ENCODE data around the gene BRD7.

BRD7 gene

DNA sequence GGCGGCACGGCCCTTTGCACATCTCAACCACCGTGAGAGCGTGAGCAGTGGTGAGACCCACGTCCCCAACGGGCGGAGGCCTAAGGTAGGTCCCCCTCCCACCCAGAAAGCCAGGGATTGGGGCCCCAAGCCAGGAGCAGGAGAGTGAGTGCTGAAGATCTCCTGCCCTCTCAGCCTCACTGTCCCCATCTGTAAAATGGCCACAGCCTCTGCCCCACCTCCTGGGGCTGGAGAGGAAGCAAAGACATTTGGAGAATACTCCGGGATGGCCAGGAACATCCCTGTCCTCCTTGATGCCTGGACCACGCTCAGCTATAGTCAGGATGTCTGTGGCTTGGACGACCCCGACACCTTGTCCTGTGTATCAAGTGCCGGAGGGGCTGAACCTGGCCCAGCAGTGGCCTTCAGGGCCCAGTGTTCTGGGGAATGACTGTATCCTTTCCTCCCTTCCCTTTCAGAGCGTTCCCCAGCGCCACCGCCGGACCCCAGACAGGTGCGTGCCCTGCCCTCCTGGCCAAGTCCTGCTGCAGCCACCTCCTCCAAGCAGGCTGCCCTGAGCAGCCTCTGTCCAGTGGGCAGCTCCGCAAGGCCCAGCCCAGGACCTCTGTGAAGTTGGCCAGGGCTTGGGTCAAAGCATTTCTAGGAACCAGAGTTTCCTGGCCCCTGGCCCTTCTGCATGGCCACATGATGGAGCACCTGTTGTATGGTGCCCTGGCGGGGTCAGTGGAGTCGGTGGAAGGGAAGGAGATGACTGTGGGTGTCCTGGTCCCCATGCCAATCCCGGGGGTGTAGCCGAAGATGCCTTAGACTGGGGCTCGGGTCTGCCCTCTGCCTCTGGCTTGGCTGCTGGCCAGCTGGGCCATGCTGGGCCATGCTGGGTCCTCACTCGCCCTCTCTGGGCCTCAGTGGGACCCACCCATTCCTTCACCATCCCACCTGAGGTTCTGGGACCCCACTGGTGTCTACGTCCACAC is 64.0 kb downstream of the BRD7 start:
- DNase-seq (ENCODE audit: low read depth, low spot score) = no peak

DNA sequence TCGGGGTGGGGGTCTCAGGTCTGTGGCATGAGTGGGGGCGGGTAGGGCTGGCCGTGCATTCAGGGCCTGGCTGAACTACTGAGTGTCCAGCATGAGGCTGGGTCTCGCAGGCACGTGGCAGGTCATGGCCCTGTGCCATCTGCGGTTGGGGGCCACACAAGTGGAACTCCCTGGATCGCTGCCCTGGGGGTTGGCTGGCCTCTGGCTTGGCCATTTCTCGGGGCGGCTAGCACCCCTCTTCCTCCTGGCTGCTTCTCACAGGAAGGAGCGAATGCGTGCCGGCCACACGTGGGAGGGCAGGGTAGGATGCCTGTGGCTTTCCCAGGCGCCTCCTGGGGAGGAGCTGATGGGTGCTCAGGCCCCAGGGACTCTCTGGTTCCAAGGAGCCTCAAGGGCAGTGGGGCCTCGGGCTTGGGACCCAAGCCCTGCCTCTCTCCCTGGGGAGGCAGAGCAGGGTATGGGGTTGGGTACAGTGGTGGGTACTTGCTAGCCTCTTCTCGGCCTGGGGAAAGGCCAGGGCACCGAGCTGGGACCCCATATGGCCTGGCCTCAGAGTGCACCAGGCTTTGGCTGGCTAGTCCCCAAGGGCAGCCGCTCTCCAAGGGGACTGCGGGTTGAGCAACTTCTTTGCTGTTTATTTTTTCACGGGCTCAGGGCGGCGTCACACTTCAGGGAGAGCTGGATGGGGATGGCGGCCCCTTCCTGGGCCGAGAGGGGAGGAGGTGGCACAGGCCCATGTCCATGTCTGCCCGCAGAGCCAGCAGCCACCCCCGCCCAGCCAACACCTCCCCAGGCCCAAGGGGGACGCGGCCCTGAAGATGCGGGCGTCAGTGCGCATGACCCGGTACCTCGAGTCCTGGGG is 65.0 kb downstream of the BRD7 start:
- no peak for DNase-seq (ENCODE audit: low read depth, low spot score)

GRCh38 chr16:50303041-50303604 is 65.7 kb downstream of the BRD7 start:
- DNase-seq (ENCODE audit: low read depth, low spot score) = no peak

DNA sequence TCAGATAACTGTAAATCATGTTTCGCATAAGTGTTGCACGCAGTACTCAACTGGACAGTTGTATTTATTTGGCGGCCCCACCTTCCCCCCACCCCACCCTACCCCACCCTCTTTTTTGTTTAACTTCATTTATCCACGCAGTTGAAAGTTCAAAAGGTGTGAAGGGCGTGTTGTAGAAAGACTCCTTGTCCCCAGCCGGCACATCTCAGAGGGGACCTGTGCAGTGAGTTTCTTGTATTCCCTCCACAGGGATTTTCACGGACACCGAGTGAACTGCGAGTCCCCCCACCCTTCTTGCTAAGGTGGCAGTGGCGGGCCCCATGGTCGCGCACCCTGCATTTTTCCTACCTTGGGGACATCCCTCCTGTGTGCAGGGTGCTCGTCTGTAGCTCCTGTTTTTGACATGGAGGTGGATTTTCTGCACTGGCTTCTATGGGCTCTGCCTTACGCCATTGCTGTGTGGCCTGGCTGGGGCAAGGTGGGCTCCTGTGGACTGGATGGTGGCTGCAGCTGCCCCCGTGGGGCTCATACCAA is 66.2 kb downstream of the BRD7 start:
- DNase-seq (ENCODE audit: low read depth, low spot score) = no peak

DNA sequence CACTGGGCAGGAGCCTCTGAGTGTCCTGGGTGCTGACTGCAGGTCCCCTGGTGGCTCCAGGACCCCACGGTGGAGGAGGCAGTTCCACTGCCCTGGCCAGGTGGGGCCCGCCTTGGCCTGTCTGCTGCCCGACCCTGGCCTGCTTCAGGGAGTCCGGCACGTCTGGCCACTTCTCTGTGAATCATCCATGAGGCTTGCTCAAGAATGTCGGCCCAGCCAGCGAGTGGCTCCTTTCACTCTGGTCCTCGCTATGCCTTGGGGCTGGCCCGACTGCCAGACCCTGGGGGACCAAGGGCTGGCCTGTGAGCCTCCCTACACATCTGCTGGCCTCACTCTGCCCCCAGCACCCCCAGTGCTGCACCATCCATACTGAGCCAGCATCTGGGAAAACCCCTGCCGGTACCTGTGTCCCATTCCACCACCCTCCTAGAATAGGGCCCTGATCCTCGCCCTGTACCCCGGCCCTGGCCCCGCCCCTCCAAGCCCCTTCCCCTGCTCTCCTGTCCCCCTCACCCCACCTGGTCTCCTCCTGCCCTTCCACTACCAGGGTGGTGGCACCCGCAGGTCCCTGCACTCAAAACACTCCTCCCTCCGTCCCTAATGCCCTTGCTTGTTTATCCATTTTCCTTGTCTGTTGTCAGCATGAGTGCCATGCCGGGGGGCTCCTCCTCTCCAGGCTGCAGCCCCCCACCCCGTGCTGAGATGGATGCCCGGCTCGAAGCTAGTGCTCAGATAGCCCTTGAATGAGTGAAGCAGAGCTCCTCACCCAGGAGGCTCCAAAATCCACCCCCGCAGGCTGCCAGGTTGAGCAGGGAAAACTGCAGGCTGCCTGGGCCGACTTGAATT is 66.9 kb downstream of the BRD7 start:
- no peak for DNase-seq (ENCODE audit: low read depth, low spot score)

GRCh38 chr16:50300942-50301625 is 67.7 kb downstream of the BRD7 start:
- no peak for DNase-seq (ENCODE audit: low read depth, low spot score)

GRCh38 chr16:50299508-50300105 is 69.2 kb downstream of the BRD7 start:
- DNase-seq (ENCODE audit: low read depth, low spot score) = no peak

- DNase-seq (ENCODE audit: low read depth, low spot score) = no peak
Measured at GRCh38 chr16:50298591-50299507, 69.9 kb downstream of the BRD7 start.

GRCh38 chr16:50298075-50298460 is 70.7 kb downstream of the BRD7 start:
- DNase-seq (ENCODE audit: low read depth, low spot score) = no peak

GRCh38 chr16:50297301-50298074 is 71.3 kb downstream of the BRD7 start:
- no peak for DNase-seq (ENCODE audit: low read depth, low spot score)

DNA sequence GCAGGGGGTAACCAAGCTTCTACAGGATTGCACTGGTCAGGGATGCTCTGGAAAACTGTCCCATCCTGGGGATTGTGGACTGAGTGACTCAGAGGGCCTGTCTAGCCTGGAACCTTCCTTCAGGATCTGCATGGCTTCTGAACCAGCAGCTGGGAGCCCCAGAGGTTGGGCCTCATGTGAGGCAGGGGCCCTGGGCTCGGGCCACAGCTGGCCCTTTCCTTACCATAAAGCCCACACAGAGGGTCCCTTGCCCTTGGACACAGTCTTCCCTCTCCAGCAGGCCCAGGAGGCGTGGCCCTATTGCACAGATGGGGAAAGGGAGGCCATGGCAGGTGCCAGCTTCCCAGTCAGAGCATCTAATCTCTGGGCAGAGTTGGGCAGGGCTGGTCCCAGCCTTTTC is 72.0 kb downstream of the BRD7 start:
- no peak for DNase-seq (ENCODE audit: low read depth, low spot score)

GRCh38 chr16:50295541-50296132 is 73.2 kb downstream of the BRD7 start:
- DNase-seq (ENCODE audit: low read depth, low spot score) = no peak

- DNase-seq (ENCODE audit: low read depth, low spot score) = no peak
Measured at GRCh38 chr16:50294955-50295354, 73.8 kb downstream of the BRD7 start.

- no peak for DNase-seq (ENCODE audit: low read depth, low spot score)
Measured at GRCh38 chr16:50293994-50294855, 74.6 kb downstream of the BRD7 start.

- no peak for DNase-seq (ENCODE audit: low read depth, low spot score)
Measured at GRCh38 chr16:50293041-50293783, 75.6 kb downstream of the BRD7 start.

DNA sequence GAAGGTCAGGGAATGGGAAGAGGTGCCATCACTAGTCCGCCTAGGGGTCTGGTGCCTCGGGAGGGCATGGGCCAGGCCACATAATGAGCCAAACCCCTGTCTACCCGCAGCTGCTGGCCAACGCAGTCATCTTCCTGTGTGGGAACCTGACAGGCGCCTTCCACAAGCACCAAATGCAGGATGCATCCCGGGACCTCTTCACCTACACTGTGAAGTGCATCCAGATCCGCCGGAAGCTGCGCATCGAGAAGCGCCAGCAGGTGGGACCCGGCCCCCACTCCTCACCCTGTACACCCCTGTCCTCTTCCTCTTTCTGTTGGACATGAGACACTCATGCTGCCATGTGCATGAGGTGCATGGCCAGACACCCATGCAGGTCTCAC is 76.2 kb downstream of the BRD7 start:
- DNase-seq (ENCODE audit: low read depth, low spot score) = no peak

All from smooth muscle cell of the brain vasculature (primary cell).